Left ventricle myocardium inferior (tissue), 1 donor: ENCODE results near the gene OTULIN. TPM values are rescaled to one million over a fixed set of nuclear protein-coding genes. Genes with fewer than 3 reads are reported as not detected.

Source experiments
- DNase-seq: peaks from one replicate; pipeline ENCODE4 v3.0.0-alpha.2; 2020
- H3K27ac ChIP-seq: fragments of 200-600 bp; replicated peaks from 2 replicates; pipeline ENCODE4 v1.8.0; 2021
- H3K27me3 ChIP-seq: fragments of 200-600 bp; 2 replicates; pipeline ENCODE4 v1.8.0; 2021; ENCODE audit warnings: low read depth
- H3K36me3 ChIP-seq: fragments of 200-600 bp; 2 replicates; pipeline ENCODE4 v1.8.0; 2021
- H3K4me1 ChIP-seq: fragments of 200-600 bp; 2 replicates; pipeline ENCODE4 v1.8.0; 2021
- H3K4me3 ChIP-seq: fragments of 200-600 bp; 2 replicates; pipeline ENCODE4 v1.8.0; 2021; ENCODE audit warnings: mild to moderate bottlenecking, moderate library complexity
- H3K9me3 ChIP-seq: fragments of 200-600 bp; replicated peaks from 2 replicates; pipeline ENCODE4 v1.8.0; 2021
- intact Hi-C: fragments of 100-400 bp; cut with micrococcal nuclease; formaldehyde crosslinking; loops from one replicate; pipeline ENCODE4 v1.11.0; 2022
- total RNA-seq: library from RNA; stranded (reverse); fragmentation: NEBNext Ultra II Directional; extraction: Animal tissue kit (Norgen Biotek cat#: 25700); gene quantifications from one replicate; pipeline ENCODE4 v1.2.1, GENCODE V29; 2021
- TF ChIP-seq, protein P1 (sequence below): fragments of 200-600 bp; IDR thresholded peaks from 2 replicates; pipeline ENCODE4 v1.8.0; 2021; ENCODE audit warnings: antibody characterized with exemption, mild to moderate bottlenecking, borderline replicate concordance
- donor health status: DM: no; HTN: yes; CAD: no; lungs with severe emphysema.

Gene OTULIN
- total RNA-seq, 1 donor from 2014 or later: 22.7 TPM

DNA sequence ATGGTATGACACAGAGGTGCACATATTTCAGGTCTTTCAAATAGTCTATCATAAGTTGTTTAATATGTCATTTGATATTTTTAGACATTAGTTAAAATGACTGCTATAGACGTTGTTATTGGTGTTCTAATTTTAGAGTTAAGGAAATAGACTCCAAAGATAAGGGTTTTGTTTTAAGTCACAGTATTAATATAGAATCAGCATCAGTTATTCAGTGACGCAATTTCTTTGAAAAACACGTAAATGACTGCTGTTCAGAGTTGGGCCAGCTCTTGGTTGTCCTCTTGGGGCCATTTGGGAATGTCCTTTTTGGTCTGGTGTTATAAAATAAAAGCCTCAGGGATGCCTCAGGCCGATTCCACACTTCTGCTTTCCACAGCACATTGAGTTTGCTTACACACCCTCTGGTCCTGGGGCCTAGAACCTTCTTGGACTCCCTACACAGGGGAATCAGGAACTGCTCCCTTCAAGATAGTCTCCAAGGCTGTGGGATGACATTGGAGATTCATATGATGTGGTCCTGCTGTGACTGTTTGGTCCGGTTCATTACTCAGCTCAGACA, 14.3 kb downstream of the OTULIN start:
- Histone ChIP-seq H3K36me3 (peaks cover 32% of the 10 kb centered on the region), H3K4me1 (peaks cover 94% of the 10 kb centered on the region), H3K27ac (peak overlapping the region; percentile 88), H3K4me3 (no peak overlapping the region), H3K9me3 (no peaks in the 10 kb centered on the region), H3K27me3 (no peaks in the 10 kb centered on the region)
- DNase-seq: no peak
- TF ChIP-seq, protein P1, sequence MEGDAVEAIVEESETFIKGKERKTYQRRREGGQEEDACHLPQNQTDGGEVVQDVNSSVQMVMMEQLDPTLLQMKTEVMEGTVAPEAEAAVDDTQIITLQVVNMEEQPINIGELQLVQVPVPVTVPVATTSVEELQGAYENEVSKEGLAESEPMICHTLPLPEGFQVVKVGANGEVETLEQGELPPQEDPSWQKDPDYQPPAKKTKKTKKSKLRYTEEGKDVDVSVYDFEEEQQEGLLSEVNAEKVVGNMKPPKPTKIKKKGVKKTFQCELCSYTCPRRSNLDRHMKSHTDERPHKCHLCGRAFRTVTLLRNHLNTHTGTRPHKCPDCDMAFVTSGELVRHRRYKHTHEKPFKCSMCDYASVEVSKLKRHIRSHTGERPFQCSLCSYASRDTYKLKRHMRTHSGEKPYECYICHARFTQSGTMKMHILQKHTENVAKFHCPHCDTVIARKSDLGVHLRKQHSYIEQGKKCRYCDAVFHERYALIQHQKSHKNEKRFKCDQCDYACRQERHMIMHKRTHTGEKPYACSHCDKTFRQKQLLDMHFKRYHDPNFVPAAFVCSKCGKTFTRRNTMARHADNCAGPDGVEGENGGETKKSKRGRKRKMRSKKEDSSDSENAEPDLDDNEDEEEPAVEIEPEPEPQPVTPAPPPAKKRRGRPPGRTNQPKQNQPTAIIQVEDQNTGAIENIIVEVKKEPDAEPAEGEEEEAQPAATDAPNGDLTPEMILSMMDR: no peak
- intact Hi-C loops: no loop called here

DNA sequence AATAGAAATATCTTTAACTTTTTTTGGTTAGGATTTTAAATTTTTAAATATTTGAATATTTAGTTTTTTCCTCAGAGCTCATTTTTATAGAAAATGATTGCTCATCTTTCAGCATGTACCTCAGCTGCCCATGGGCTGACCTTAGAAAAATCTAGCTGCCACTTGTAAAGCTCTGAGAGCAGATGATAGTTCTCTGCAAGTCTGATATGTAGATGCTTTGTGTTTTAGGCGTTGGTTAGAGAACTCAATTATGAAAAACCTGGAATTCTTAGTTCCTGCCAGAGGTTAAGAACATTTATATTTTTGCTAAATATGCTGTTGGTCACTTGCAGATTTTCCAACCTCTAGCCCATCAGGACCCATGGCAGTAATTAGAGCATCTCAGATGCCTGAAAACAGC, 15.1 kb downstream of the OTULIN start:
- H3K4me3 ChIP-seq: no peak overlapping the region
- H3K27ac ChIP-seq: peak overlapping the region; percentile 88
- H3K4me1 ChIP-seq: peaks cover 94% of the 10 kb centered on the region
- intact Hi-C loops: no loop called here
- DNase-seq: no peak
- no peaks in the 10 kb centered on the region for H3K9me3 ChIP-seq
- H3K36me3 ChIP-seq: peaks cover 38% of the 10 kb centered on the region
- TF ChIP-seq, protein P1: no peak
- no peaks in the 10 kb centered on the region for H3K27me3 ChIP-seq

DNA sequence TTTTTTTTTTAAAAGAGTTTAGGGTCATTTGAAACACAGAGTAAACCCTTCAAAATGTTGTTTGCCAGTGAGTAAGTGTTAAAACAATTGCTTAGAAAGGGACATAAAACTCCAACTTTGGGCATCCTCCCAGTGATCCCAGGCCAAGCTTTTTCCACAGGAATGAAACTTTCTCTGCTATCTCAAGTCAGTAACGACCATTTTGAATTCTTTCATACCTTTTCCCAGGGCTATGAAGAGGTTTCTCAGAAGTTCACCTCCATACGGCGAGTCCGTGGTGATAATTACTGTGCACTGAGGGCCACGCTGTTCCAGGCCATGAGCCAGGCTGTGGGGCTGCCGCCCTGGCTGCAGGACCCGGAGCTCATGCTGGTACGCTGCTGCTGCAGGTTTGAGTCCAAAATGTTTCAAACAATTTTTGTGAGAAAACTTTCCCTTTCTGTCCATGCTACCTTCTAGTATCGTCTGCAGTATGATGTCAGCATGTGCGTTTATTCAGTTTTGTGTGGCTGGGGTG, 16.8 kb downstream of the OTULIN start:
- peak; percentile 62 for DNase-seq
- no peak overlapping the region for H3K4me3 ChIP-seq
- TF ChIP-seq, protein P1: no peak
- H3K27ac ChIP-seq: peak overlapping the region; percentile 88
- H3K27me3 ChIP-seq: no peaks in the 10 kb centered on the region
- H3K4me1 ChIP-seq: peaks cover 94% of the 10 kb centered on the region
- intact Hi-C loops: loop anchor here (10.0 kb wide), 1 partner anchor 334 kb away; no protein-coding TSS in a partner anchor
- no peaks in the 10 kb centered on the region for H3K9me3 ChIP-seq
- peaks cover 38% of the 10 kb centered on the region for H3K36me3 ChIP-seq

DNA sequence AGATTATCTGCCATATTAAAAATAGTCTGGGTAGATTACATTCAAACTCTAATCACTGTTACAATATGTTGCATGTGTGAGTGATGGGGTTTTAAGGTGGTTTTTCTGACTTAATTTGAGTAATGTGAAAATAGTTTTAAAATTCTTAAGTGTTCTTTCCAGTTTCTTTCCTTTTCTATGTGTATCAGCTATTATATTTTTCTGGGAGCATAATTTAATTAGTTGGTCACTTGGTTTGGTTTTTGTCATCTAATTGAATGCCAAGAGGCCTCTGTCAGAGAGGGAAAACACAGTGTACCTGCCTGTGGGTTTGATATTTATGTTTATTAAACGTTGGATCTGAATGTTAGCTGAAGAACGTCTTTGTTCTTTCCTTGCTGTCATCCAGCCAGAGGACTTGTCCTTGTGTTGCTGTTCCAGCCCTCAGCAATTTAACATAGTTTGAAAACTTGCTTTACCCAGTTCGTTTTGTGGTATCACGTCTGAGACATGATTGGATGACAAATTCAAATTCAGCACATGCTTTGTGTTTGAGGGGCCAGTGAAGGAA, 19.5 kb downstream of the OTULIN start:
- peaks cover 55% of the 10 kb centered on the region for H3K36me3 ChIP-seq

GRCh38 chr5:14684757-14685156, 20.2 kb downstream of the OTULIN start:
- Histone ChIP-seq H3K27me3 (no peaks in the 10 kb centered on the region), H3K4me1 (peaks cover 76% of the 10 kb centered on the region), H3K36me3 (peaks cover 63% of the 10 kb centered on the region), H3K9me3 (no peaks in the 10 kb centered on the region), H3K27ac (peak overlapping the region; percentile 88), H3K4me3 (no peak overlapping the region)
- DNase-seq: peak; percentile 39
- intact Hi-C loops: loop anchor here (10.0 kb wide), 1 partner anchor 330 kb away; no protein-coding TSS in a partner anchor
- TF ChIP-seq, protein P1: no peak

More for the DNA sequence above, 19.5 kb downstream of the OTULIN start:
- Histone ChIP-seq H3K4me1 (peaks cover 84% of the 10 kb centered on the region), H3K27me3 (no peaks in the 10 kb centered on the region), H3K4me3 (no peak overlapping the region), H3K27ac (peak overlapping the region; percentile 88), H3K9me3 (no peaks in the 10 kb centered on the region)
- intact Hi-C loops: loop anchor here (10.0 kb wide), 1 partner anchor 331 kb away; no protein-coding TSS in a partner anchor
- DNase-seq: no peak
- TF ChIP-seq, protein P1: no peak
